HG03196 (cell line): Measurements from ENCODE around the gene PPP1R3F.
A peak's percentile ranks its signal among the peaks of the same experiment; 100 is the strongest.
"Not testable (repeated sequence)": the region's sequence is repeated elsewhere in the genome, so short reads cannot be mapped to it uniquely, and the experiment has no call there.

Experiments used
- ATAC-seq: cut with Tn5 transposase; IDR thresholded peaks from one replicate; pipeline ENCODE4 v1.9.1; 2021; ENCODE audit not compliant: unreplicated experiment

PPP1R3F gene

DNA sequence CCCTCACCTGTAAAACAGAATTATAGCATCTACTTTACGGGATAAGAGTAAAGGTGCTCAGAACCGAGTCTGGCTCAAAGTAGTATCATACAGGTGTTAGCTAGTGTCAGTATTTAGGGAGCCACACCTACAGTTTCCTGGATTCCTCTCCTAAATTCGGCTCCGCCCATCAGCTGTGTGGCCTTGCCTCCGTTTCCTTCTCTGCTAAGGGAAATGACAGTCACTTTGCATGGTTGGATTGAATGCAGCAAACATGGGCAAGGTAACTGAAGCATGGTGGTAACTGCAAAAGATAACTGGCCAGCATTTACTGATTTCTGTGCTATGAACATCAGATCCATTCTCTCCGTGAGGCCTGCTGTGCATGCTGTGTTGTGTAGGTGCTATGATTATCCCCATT is 2.8 kb downstream of the PPP1R3F start:
- ATAC-seq: no peak

DNA sequence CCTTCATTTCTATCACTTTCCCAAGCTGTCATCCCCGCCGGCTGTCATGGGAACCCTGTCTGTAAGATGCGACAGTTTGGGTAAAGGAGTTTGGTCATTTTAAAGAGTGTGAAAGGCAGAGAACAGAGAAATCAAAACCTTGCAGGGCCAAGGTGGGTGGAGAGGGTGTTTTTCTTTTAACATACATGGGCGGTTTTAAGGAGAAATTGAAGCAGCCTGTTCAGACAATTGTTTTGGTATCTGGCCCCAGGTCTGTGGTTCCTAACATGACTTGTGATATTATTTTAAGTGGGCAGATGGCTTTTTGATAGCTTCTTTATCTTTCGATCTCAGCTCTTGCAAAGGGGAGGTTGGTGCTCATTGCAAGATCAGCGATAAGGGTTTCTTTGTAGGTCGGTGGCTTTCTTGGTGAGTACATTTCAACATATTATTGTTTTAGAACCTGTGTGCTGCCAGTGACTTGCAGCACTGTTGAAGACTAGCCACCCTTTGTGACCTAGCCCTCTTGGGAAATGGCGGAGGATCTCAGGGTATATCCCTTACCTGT is 3.7 kb downstream of the PPP1R3F start:
- ATAC-seq: no peak

DNA sequence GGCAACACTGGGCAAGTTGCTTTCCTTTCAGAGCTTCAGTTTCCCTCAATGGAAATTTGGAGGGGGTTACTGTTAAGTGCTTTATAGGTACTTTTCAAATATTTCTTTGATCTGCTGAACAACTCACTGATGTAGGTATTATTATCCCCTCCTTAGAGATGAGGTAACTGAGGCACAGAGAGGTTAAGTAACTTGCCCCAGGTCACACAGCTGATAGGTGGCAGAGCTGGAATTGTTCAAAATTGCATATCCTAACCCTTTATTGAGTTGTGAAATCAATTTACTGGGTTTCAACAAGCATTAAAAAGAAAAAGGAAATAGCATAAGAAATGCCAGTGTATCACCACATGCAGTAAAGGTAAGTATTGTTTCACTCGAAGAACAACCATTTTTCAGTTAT is 6.6 kb downstream of the PPP1R3F start:
- ATAC-seq: no peak

DNA sequence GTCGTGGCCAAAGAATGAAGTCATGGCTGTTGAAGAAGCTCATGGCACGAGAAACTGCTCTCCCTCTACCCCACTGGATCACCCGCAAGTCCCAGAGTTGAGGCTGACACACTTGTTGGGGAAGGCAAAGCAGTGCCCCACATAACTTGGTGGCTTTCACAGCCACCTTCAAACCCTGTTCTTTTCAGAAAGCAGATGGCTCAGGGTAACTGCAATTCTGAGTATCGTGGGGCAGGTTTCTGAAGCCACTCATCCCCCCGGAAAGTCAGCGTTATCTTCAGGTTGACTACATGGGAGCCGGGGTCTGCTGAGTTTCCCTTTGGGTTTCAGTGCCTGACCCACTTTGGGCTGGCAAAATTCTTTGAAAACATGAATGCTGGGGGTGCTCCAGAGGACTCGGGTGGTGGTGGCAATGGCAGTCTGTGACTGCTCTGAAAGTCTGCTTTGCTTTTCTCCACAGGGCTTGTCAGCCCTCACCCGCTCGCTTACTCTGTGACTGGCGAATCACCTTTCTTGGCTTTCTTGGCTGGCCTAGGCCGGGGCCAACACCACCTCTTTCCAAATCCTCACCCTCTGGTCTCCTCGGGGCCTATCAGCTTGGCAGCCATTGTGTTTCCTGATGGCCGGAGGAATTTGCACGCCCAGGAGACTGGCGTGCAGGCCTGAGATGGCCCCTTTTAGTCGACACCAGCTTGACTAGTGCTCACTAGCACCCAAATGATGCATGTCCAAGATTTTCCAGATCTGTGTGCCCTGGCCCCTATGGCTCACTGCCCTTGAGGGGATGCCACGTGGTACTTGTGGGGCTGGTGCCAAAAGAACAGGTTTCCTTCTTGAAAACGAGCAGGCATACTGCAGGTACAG is 7.3 kb downstream of the PPP1R3F start:
- ATAC-seq: no peak

DNA sequence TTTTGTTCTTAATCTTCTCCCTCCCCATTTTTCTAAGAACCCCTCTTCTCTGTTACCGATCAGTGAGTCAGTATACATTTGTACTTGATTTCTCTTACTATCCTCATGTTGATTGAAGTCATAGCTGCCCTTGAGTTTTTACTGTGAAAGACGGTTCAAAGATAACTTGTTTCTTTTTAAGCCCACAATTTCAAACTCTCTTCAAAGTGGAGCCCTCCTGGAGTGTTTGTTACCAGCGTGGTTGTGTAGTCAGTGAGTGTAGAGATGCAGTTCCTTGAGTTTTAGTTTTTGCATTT is 7.9 kb downstream of the PPP1R3F start:
- ATAC-seq: no peak

DNA sequence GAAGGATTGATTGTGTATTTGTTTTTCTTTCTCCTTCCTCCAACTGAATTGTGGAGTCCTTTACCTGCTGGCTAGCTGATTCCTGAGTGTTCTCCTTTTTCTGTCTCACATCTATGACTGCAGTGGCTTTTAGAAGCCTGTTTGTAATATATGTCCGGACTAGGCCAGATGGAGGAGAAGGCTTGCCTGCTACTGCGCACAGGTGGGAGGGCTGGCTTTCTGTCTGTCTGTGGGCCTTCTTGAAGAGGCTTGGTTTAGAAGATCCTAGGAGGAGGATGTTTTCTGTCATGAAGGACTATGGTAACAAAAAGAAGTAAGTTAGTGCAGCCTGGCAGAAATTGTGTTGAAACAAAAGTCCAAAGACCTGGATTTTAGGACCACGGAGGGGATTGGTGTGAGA is 8.5 kb downstream of the PPP1R3F start:
- no peak for ATAC-seq

DNA sequence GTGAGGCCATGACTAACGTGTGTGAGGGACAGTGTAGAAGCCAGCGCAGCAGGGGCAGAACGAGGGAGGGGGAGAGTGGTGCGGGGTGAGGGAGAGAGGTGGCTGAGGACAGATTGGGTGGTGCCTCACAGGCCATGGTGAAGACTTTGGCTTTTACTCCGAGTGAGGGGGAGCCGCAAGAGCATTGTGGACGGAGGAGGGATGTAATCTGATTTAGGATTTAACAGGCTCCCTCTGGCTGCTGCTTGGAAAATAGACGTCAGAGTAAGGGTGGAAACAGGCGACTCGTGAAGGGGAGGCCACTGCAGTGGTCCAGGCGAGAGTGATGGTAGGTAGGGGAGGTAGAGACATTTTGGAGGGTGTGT is 13.0 kb downstream of the PPP1R3F start:
- no peak for ATAC-seq

DNA sequence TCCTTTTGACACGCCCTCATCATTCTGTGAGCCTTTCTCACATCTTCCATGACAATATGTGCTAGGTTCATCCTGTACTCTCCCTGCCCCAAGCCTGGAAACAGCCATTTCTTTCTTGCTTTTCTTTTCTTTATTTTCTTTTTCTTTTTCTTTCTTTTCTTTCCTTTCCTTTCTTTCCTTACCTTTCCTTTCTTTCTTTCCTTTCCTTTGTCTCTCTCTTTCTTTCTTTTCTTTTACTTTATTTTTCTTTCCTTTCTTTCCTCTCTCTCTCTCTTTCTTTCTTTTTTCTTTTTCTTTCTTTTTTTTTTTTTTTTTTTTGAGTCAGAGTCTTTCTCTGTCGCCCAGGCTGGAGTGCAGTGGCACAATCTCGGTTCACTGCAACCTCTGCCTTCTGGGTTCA is 14.6 kb downstream of the PPP1R3F start:
- no peak for ATAC-seq

DNA sequence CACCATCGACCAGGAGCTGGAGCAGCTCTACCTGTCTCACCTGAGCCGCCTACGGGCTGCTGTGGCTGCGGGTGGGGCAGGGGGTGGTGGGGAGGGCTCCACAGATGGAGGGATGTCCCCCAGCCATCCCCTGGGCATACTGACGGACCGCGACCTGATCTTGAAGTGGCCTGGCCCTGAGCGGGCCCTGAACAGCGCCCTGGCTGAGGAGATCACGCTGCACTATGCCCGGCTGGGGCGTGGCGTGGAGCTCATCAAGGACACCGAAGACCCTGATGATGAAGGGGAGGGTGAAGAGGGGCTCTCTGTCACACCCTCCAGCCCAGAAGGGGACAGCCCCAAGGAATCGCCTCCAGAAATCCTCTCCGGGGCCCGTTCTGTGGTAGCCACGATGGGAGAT is 16.5 kb downstream of the PPP1R3F start:
- no peak for ATAC-seq

DNA sequence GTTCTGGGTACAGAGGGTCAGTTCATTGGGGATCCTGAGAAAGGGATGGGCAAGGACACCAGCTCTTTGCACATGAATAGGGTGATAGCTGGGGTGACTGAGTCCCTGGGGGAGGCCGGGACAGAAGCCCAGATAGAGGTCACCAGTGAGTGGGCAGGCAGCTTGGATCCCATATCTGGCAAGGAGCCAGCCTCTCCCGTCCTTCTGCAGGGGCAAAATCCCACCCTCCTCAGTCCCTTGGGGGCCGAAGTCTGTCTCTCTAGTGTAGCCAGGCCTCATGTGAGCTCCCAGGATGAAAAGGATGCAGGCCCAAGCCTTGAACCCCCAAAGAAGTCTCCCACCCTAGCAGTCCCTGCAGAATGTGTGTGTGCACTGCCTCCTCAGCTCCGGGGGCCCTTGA is 17.0 kb downstream of the PPP1R3F start:
- ATAC-seq: no peak

DNA sequence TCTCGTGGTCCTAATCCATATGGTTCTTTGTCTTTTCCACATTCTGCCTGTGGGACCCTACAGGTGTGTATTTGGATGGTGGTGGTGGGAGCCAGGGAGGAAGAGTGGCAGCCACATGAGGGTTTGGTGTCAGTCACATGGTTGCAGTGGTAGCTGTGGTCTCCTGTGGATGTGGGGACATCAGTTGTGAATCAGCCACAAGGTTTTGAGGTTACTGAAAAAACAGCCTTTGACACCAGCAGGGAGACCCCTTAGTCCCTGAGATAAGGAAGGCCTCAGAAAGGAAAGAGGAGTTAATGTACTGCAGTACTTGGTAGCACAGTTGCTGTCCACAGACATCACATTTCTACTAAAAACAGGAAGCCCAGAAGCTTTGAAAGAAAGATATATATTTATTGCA is 18.1 kb downstream of the PPP1R3F start:
- no peak for ATAC-seq

DNA sequence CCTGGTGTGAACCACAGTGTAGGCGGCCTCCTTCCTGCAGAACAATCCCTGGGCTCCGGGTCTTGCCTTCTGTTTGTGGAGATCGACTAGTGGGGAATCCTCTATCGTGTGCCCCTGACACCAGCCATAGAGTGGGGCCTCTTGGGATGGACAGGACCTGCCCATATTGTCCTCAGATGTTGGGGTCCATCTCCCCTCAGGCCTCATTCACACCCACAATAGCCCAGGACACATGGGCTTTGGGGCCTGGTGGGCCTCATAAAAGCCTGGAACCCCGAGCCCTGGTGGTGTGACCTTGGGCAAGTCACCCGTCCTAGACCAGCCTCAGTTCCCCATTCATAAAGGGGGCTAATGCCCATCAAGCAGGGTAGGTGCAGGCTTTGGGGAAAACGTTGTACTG is 20.6 kb downstream of the PPP1R3F start:
- ATAC-seq: no peak

DNA sequence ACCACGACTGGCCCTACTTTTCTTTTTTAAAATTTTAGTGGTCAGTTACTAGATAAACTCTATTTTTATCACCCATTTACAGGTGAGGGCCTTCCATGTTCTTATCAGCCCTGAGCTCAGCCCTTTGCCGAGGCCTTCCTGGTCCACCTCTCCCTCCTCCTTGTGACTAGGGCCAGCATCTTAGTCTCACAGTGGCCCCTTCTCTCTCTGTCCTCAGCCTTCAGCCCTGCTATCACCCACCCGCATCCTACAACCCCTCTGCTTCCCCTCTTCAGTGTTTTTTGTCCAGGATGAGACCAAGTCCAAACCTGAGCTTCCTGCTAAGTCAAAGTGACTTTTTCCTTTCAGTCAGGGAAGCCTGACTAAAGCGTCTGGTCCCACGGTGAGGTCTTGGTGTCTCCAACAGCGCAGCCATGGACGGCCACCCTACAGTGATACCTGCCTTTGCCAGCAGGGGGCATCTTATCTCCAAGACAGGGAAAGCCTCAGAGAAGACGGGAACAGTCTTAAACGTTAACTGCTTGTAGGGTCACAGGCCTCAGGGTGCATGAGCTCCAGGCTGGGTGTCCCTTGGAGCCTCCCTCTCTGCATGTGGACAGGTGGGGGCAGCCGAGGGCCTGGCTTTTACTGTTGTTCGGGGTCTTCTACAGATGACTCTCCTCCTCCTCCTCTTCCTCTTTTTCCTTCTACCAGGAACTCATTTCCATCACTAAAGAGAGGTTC is 22.2 kb downstream of the PPP1R3F start:
- ATAC-seq: peak; percentile 63

DNA sequence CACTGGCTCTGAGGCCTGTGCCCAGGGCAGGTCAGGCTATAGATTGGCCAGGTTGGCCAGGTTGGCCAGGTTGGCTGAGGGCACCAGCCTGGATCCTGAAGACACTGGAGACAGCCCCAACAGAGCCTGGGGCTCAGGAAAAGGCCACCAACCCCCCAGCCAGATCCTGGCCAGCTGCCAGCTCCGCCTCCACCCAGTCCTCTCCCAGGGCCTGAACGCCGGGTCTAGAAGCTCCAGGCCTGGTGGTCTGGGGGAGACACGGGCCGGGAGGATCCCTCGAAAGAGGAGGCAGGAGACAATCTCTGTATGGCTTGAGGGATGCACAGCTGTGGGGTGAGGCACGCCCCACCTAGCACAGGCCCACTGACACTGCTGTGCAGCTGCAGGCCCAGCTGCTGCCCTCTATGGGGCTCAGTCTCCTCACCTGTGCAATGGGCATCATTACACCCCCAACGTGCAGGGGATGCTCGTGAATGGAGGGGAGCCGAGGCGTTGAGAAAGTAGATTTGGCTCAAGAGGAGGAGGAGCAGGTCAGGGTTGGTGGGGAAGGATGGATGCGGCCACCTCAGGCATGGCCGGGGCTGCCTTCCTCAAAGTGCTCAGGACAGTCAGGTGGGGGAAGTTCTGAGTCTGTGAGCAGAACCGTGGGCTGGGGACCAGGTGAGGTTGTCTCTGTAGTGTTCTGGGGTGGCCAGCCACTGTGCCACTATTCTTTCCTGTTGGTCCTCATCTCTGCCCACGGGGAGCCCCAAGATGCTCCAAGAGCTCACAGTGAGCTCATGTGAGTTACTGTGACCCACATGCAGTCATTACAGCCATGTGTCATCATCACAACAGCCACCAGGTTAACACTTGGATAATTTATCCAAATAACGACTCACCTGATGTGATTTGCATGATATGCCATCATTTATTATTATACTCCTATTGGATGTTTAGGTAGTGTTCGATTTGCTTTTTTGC is 23.1 kb downstream of the PPP1R3F start:
- no peak for ATAC-seq

DNA sequence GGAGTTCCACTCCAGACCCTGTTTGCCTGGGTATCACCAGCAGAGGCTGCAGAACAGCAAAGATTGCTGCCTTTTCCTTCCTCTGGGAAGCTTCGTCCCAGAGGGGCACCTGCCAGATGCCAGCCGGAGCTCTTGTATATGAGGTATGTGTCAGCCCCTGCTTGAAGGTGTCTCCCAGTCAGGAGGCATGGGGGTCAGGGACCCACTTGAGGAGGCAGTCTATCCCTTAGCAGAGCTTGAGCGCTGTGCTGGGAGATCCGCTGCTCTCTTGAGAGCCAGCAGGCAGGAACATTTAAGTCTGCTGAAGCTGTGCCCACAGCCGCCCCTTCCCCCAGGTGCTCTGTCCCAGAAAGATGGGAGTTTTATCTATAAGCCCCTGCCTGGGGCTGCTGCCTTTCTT is 29.7 kb downstream of the PPP1R3F start:
- ATAC-seq: not testable (repeated sequence)

DNA sequence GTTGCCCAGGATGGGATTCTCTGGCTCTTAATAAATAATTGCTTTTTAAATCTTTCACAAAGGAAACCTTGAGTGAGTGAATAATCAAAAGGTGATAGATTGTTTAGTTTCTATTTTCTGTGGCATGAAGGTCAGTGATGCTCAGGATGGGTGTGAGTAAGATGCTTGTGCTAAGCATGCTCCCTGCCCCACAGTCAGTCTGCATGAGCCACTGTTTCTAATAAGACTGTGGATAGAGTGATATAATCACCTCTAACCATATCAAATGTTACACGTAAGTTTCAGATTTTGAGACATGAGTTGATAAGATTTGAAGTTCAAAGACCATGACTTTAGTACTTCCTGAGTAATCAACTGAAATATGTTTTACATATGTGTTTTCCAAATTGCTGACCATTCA is 31.1 kb downstream of the PPP1R3F start:
- no peak for ATAC-seq

DNA sequence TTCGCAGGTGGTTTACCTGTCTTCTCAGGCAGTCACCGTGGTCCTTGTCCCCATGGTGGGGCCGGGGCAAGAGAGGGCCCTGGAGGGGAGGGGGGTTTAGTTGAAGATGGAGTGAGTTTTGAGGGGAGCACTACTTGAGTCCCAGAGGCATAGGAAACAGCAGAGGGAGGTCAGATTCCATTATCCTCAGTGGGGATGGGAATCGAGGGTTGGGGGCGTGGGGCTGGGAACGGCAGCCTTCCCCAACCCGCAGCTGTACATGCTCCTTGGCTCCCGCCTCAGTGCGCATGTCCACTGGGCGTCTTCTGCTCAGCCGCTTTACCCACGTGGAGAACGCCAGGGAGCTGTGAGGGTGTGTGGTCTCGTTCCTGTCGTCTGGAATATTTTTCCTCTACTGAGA is 33.8 kb downstream of the PPP1R3F start, which contains the start of gene GAGE10:
GAGE10 (plus strand) TSS at position 301 of the 400 bp plus-strand sequence. CDS start 1,214 bp downstream, outside the sequence.
- no peak for ATAC-seq

DNA sequence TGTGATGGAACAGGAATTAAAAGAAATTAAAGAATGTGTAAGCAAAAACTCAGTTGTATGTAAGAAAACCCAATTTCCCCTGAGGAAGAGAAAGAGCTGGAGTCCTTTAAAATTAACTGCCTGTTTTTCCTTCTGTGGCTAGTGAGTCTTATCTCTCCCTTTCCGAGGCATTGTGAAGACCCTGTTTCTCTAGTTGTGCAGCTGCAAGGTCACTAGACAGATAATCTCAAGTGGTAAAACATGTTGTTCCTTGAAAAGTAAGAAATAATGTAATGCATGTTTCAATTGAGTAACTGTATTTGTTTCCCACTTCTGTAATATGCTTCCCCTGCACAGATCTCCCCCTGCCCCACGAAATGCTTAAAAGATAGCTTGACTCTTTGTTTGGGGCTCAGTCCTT is 38.2 kb downstream of the PPP1R3F start:
- not testable (repeated sequence) for ATAC-seq

DNA sequence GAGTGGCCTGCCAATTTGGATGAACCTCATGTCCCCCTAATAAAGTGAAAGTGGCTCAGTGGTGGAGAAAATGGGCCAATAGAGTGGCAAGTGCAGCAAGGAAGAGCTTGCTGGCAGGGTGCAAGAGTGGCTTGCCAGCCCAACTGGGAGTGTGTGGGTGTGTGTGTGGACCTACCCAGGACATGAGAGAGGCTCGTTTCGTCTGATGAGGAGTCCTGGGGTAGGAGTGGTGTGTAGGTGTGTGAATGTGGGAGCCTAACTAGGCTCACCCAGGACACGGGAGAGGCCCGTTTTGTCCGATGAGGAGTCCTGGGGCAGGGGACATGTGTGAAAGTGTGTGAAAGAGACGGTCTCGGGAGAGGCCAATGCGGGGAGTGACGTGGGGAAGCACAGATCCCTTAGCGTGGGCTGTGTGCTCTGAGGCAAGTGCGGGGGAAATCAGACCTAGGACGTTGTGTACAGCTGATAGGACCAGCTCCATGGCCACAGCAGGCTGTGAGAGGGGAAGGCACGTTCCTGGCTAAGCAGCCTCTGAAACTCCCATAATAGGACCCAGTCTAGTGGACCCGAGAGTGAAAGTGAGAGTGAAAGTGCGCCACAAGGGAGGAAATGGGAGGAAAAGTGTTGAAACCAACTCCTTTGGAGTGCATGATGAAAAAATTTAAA is 39.1 kb downstream of the PPP1R3F start:
- no peak for ATAC-seq

DNA sequence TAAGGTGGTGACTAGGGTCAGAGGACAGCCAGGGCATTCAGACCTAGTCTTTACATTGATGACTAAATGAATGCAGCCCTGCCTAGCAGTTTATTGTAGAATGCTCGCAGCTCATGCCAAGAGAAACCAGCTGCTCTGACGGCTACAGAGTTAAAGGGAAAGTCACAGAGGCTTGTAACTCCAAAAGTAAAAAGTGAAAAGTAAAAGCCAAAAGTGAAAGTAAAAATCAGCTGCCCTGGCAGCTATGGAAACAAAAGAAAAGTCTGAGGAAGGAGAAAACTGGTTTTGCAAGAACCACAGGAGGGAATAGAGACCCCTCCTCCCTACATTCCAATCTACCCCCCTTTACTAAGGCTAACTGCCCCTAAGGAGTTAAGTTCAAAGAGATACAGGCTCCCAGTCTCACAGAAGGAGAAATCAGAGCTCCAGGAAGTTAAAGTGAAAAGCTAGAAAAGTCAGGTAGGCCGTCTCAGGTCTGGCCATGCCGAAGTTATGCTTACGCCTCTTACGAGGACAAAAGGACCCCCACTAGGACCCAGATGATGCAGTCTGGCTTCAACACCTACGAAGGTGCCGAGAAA is 39.9 kb downstream of the PPP1R3F start:
- ATAC-seq: no peak
